Measurements from ENCODE around the gene NEURL3. TPM values are rescaled to one million over a fixed set of nuclear protein-coding genes. Genes with fewer than 3 reads are reported as not detected.
A peak's percentile ranks its signal among the peaks of the same experiment; 100 is the strongest.
"Not testable (repeated sequence)": the region's sequence is repeated elsewhere in the genome, so short reads cannot be mapped to it uniquely, and the experiment has no call there.

The NEURL3 gene
- total RNA-seq, 1 experiment from 2014 or later, result not detected

DNA sequence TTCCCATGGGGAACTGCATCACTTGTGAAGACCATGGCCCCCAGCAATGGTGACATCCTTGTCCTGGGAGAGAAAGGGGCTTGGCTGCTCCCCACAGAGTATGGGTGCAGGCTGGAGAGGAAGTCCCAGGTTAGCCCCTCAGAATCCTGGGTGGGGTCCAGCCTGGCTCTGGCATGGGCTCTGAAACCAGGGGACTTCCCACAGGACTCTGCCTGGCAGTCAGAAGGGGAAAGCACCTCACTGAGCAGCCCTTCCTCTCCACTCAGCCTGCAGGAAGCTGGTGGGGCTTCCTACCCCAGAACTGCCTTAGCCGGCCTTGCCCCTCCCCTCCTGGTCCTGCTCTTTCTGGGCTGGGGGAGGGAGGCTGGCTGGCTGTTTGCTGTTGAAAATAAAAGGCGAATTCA is 3.7 kb downstream of the NEURL3 start:
- no peak for DNase-seq (ENCODE audit: low read depth, low spot score)
- in situ Hi-C loops (cut with HindIII; ENCODE audit: low pct_unique_long_range_greater_than_20kb, low sequenced_read_pairs), result no loop called here

DNA sequence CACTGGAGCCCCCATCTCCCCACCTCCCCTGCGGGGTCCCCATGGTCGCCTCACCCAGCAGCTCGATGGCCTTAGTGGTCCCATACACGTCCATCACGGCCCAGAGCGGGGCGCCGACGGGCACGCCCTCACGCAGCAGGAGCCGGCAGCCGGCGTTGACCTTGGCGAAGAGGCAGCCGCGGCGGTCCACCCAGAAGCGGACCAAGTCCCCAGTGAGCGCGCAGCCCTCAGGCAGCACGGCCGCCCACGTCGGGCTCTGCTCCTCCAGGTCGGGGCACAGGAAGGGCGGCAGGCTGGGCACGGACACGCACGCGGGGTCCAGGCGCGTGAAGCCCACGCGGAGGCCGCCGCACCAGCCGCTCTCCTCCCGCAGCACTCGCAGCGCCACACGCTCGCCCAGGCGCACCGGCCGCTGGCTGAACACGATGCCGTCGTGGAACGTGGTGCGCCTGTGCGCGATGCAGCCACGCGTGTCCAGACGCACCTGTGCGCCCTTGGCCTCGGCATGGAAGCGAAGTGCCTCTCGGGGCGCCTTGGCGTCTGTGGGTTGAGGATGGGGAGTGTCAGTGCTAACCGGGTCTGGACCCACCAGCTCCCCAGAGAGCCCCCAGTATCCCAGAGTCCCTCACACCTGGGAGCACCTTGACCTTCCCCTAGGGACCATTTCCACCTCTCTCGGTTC is 4.6 kb downstream of the NEURL3 start:
- no peak for DNase-seq (ENCODE audit: low read depth, low spot score)
- in situ Hi-C loops (cut with HindIII; ENCODE audit: low pct_unique_long_range_greater_than_20kb, low sequenced_read_pairs), result no loop called here

DNA sequence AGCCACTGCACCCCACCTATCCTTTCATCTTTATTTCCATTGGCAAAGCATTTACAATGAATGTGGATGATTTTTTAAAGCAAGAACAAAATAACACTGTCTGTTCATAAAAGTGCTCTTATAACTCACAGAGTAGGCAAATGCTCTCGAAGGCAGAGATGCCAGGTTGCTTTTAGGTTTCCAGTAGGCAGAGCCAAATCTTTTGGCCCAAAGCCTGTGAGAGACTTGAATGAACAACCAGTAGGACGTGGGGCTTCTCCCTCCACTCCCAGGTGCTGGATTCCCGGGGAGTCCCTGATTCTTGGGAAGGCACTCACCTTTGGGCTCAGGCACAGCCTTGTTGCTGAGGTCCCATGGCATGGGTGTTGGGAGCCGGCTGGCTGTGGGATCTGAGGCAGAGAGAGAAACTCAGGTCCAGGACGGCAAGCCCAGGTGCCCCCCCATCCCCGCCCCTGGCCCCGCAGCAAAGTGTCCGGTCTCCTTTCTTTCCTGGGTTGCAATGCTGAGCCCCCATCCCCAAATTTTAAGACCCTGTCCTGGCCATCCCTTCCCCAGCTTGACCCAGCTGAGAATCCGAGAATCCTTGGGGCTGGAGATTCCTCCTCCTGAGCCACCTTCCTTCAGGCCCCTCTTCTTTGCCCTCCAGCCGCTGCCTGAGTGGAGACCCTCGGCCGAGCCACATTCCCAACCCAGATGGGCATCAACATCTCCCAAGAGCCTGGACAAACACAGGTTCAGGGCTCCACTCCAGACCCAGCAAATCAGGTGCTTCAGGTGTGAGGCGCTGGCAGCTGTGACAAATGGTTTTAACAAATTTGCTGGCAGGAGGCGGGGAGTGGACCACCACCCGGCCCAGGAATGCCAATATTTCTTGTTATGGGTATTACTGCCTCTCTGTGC is 5.8 kb downstream of the NEURL3 start:
- no peak for DNase-seq (ENCODE audit: low read depth, low spot score)
- in situ Hi-C loops (cut with HindIII; ENCODE audit: low pct_unique_long_range_greater_than_20kb, low sequenced_read_pairs), result no loop called here

DNA sequence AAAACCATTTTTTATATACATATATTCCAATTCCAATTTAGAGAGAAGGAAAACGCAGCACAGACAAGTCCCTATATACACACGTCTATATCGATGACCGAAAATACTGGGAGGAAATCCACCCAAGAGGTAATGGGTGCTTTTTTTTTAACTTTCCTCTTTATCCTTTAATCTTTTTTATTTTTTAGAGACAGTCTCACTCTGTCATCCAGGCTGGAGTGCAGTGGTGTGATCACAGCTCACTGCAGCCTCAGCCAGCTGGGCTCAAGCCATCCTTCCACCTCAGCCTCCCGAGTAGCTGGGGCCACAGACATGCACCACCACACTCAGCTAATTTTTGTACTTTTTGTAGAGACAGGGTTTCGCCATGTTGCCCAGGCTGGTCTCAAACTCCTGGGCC is 6.5 kb downstream of the NEURL3 start:
- in situ Hi-C loops (cut with HindIII; ENCODE audit: low pct_unique_long_range_greater_than_20kb, low sequenced_read_pairs); DNase-seq (ENCODE audit: low read depth, low spot score): not testable (repeated sequence)

DNA sequence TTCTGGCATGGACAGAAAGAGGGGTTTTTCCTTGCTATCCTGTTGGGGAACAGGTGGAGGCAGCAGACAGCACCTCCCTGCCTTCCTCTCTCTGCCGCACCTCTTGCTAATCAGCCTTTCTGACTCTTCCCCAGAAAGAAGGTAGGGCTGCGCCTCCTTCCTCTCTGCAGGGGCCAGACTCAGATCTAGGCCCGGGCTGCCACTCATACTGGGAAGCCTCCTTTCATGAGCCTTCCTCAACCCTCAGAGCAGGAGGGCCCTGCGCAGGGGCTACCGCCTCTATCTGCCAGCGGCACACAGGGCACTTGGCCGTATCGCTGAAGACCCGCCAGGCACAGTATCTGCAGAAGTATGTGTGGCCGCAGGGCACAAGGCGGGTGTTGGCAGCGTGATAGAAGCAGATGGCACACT is 7.1 kb downstream of the NEURL3 start:
- in situ Hi-C loops (cut with HindIII; ENCODE audit: low pct_unique_long_range_greater_than_20kb, low sequenced_read_pairs), result no loop called here
- no peak for DNase-seq (ENCODE audit: low read depth, low spot score)

DNA sequence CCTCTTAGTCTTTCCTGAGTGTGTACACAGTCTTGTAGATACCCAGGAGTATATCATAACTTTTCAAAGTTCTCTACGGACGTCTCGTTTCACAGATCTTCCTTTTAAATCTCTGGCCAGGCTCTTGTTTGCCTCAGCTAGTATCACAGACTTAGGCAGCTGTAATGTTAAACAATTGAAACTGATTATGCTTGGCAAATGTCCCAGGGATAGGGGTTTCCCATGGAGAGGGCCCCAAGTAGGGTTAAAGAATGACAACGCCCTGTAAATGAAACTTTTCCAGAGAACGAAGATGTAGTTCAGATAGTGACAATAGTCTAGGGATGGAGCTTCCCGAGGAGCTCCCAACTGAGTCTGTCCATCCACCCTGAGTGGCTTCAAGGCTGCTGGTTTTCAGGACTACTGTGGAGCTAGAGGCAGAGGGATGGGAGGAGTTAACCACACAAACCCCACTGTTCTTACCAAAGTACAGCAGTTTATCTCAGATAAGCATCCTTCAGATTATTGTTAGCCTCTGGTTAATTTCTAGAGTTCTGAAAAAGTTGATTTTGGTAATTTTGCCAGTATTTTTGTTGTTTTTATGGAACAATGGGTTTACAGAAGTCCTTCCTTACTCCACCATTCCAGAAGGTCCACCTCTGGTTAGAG is 9.1 kb downstream of the NEURL3 start:
- in situ Hi-C loops (cut with HindIII; ENCODE audit: low pct_unique_long_range_greater_than_20kb, low sequenced_read_pairs), result no loop called here
- no peak for DNase-seq (ENCODE audit: low read depth, low spot score)

DNA sequence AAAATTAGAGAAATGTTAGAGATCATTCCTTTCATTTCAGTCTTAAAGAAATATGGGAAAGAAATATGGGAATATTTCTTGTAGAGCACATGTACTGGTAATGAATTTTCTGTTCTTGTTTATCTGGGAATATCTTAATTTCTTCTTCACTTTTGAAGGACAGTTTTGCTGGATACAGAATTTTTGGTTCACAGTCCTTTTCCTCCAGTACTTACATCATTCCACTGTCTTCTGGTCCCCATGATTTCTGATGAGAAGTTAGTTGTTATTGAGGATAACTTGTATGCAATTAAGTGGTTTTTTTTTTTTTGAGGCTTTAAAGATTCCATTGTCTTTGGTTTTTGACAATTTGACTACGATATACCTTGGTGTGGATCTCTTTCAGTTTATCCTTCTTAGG is 11.0 kb downstream of the NEURL3 start:
- no peak for DNase-seq (ENCODE audit: low read depth, low spot score)
- in situ Hi-C loops (cut with HindIII; ENCODE audit: low pct_unique_long_range_greater_than_20kb, low sequenced_read_pairs), result no loop called here

DNA sequence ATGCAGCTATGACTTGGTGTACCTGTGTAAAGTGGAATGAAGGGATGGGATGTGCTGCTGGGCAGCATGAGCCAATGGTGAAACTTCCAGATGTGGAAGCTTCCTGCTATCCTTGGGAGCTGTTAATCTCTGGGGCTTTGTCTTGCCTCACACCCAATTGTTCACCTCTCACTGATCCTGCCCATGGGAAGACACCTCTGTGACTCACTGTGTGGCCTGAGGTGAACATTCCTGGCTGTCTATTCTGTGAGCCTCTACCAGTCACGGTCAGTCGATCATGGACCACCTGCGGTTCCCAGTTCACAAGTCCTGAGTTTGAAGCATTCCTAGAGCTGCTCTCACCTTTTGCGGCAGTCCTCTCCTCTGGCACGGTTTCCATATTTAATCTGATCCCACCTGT is 12.1 kb downstream of the NEURL3 start:
- no peak for DNase-seq (ENCODE audit: low read depth, low spot score)
- in situ Hi-C loops (cut with HindIII; ENCODE audit: low pct_unique_long_range_greater_than_20kb, low sequenced_read_pairs), result no loop called here

DNA sequence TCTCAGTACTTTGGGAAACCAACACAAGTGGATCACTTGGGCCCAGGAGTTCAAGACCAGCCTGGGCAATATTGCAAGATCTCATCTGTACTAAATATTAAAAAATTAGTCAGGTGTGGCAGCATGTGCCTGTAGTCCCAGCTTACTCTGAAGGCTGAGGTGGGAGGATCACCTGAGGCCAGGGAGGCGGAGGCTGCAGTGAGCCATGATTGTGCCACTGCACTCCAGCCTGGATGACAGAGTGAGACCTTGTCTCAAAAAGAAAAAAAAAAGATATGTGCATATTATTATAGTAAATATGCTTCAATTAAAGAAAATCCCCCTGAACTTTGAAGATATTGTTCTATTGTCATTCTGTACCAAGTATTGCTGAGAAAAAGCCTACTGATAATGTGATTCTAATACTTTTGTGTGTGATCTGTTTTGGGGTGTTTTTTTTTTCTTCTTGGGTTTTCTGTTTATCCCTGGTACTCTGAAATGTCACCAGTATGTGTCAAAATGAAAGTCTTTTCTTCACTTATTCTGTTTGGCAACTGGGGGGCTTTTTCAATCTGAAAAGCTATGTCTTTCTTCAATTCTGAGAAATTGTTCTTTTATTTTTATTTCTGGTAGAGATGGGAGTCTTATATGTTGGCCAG is 13.2 kb downstream of the NEURL3 start:
- in situ Hi-C loops (cut with HindIII; ENCODE audit: low pct_unique_long_range_greater_than_20kb, low sequenced_read_pairs), result no loop called here
- no peak for DNase-seq (ENCODE audit: low read depth, low spot score)

DNA sequence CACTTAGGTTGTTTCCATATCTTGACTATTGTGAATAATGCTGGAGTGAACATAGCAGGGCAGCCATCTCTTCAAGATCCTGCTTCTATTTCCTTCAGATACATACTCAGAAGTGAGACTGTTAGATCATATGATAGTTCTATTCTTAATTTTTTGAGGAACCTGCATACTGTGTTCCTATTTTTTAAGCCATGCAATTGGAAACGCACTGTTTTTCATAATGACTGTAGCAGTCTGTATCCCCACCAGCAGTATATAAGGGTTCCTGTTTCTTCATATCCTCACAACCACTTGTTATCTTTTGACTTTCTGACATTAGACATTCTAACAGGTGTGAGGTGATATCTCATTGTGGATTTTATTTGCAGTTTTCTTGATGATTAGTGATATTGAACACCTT is 15.5 kb downstream of the NEURL3 start:
- no peak for DNase-seq (ENCODE audit: low read depth, low spot score)
- in situ Hi-C loops (cut with HindIII; ENCODE audit: low pct_unique_long_range_greater_than_20kb, low sequenced_read_pairs), result no loop called here

DNA sequence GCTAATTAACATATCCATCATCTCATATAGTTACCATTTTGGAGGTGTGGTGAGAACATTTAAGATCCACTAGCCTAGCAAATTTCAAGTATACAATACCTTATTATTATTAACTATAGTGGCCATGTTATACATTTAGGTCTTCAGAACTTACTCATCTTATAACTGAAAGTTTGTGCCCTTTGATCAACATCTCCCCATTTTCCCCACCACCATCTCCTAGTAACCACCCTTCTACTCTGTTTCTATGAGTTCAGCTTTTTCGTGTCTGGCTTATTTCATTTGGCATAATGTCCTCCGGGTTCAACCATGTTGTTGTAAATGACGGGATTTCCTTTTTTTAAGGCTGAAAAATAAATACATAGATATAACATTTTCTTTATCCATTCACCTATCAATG is 15.9 kb downstream of the NEURL3 start:
- in situ Hi-C loops (cut with HindIII; ENCODE audit: low pct_unique_long_range_greater_than_20kb, low sequenced_read_pairs), result no loop called here
- DNase-seq (ENCODE audit: low read depth, low spot score), result no peak

DNA sequence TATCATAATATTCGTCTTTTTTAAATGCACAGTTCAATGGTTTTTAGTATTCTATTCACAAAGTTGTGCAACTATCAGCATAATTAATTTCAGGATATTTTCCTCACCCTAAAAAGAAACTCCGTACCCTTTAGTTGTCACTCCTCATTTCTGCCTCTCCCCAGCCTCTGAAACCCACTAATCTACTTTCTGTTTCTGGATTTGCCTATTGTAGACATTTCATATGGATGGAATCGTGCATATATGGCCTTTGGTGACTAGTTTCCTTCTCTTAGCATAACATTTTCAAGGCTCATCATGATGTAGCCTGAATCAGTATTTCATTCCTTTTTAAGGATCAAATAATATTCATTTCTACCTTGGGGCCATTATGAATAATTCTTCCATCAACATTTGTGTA is 18.5 kb downstream of the NEURL3 start:
- in situ Hi-C loops (cut with HindIII; ENCODE audit: low pct_unique_long_range_greater_than_20kb, low sequenced_read_pairs), result no loop called here
- DNase-seq (ENCODE audit: low read depth, low spot score), result no peak

DNA sequence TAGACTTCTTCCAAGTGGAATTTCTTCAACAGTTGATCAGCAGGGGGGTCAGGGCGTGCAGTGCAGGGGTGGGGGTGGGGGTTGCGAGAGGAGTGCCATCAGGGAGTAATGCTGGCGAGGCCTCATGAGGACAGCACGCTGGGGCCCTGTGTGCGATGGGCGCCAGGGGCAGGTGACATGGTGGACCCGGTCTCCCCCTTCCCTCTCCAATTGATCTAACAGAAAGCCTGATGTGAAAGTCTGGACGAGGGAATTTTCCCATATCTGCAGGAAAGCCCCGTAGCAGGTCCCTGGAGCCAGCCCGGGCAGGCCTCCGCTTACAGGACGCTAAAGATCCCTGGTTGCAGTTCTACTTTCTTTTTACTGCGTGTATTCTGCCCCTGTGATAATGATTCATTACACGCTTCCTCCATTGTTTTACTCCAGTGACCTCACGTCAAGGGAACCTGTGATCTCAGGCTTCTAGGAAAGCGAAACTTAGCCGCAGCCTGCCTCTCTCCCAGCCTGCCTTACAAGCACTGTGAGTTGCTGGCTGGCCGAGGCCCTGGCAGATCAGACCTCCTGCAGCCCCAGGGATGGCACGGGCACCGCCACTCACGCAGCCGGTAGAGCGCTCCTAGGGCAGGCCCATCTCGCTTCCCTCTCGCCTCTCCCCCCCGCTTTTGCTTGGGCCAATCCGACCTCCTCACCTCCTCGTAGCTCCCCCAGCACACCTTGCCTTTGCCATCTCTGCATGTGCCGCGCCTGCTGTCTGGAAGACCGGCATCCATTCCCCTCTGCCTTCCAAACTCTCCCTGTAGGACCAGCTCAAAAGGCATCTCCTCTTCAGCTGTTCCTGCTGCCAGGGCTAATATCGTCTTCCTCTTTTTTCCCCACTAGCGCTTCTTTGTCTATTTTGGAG is 19.2 kb downstream of the NEURL3 start:
- DNase-seq (ENCODE audit: low read depth, low spot score), result peak; percentile 62
- in situ Hi-C loops (cut with HindIII; ENCODE audit: low pct_unique_long_range_greater_than_20kb, low sequenced_read_pairs), result no loop called here

DNA sequence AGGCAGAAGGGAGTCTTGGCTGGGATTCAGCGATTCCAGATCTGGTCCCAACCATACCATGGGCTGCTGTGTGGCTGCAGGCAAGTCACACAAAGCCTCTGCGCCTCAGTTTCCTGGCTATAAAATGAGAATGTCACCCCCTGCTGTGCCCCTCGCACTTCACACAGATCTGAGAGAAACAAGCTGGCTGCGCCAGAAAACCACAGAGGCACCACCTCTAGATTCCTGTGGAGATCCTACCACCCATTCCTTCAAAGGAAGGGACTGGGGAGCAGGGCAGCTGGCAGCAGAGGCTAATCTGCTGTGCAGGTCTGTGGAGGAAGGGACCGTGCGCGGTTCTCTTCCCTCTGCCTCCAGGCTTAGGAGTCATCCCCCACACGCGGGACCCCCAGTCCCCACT is 19.8 kb downstream of the NEURL3 start:
- DNase-seq (ENCODE audit: low read depth, low spot score), result no peak
- in situ Hi-C loops (cut with HindIII; ENCODE audit: low pct_unique_long_range_greater_than_20kb, low sequenced_read_pairs), result no loop called here

DNA sequence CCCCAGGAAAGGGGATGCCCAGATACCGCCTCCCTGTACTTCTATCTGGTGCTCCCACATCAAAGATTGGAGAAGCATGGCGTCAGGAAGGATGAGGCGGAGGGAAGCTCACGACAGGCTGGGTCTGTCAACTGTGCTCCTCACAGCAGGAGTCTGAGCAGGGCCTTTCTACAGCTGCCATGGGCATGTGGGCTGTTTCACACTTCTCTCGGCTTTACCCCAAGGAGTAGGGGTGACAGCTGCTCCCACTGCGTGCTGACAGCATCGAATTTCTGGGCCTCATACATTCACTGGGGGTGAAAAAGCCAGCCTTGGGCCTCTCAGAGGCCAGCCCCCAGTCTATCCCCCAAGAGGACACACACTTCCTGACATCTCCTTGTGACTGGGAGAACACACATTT is 21.1 kb downstream of the NEURL3 start:
- DNase-seq (ENCODE audit: low read depth, low spot score), result no peak
- in situ Hi-C loops (cut with HindIII; ENCODE audit: low pct_unique_long_range_greater_than_20kb, low sequenced_read_pairs), result no loop called here

DNA sequence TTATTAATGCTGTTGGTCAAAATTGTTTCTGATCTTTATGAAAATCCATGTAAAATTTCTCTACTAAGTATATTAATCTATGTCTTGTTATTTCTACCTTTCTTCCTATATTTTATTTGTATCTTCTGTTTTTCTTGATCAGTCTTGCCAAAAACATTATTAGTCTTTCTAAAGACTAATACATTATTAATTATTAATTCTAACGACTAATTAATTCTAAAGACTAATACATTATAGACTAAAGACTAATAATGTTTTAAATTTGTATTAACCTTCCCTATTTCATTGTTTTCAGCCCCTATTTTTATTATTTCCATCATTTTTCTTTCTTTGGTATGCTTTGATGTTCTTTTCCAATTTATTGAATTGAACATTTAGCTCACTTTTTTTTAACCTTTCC is 27.7 kb downstream of the NEURL3 start:
- DNase-seq (ENCODE audit: low read depth, low spot score), result no peak
- in situ Hi-C loops (cut with HindIII; ENCODE audit: low pct_unique_long_range_greater_than_20kb, low sequenced_read_pairs), result no loop called here

DNA sequence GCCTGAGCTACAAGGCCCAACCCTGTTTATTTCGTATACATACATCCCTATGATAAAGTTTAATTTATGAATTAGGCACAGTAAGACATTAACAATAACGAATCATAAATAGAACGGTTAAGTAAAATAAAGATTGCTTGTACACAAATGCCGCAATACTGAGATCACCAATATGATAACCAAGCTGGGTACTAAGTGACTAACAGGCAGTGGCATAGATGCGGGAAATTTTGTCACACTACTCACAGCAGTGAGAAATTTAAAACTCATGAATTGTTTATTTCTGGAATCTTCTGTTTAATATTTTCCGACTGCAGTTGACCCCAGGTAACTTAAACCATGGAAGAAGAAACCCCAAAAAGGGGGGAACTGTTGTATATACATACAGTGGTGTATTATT is 33.4 kb downstream of the NEURL3 start:
- in situ Hi-C loops (cut with HindIII; ENCODE audit: low pct_unique_long_range_greater_than_20kb, low sequenced_read_pairs), result no loop called here
- no peak for DNase-seq (ENCODE audit: low read depth, low spot score)
